HK-2 (cell line): Measurements from ENCODE around the gene CYP2S1.
"Not testable (repeated sequence)": the region's sequence is repeated elsewhere in the genome, so short reads cannot be mapped to it uniquely, and the experiment has no call there.

ENCODE experiments used
- DNase-seq: peaks from one replicate; pipeline ENCODE4 v3.0.0-alpha.2; 2018; ENCODE audit not compliant: unreplicated experiment

CYP2S1 gene, protein sequence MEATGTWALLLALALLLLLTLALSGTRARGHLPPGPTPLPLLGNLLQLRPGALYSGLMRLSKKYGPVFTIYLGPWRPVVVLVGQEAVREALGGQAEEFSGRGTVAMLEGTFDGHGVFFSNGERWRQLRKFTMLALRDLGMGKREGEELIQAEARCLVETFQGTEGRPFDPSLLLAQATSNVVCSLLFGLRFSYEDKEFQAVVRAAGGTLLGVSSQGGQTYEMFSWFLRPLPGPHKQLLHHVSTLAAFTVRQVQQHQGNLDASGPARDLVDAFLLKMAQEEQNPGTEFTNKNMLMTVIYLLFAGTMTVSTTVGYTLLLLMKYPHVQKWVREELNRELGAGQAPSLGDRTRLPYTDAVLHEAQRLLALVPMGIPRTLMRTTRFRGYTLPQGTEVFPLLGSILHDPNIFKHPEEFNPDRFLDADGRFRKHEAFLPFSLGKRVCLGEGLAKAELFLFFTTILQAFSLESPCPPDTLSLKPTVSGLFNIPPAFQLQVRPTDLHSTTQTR

DNA sequence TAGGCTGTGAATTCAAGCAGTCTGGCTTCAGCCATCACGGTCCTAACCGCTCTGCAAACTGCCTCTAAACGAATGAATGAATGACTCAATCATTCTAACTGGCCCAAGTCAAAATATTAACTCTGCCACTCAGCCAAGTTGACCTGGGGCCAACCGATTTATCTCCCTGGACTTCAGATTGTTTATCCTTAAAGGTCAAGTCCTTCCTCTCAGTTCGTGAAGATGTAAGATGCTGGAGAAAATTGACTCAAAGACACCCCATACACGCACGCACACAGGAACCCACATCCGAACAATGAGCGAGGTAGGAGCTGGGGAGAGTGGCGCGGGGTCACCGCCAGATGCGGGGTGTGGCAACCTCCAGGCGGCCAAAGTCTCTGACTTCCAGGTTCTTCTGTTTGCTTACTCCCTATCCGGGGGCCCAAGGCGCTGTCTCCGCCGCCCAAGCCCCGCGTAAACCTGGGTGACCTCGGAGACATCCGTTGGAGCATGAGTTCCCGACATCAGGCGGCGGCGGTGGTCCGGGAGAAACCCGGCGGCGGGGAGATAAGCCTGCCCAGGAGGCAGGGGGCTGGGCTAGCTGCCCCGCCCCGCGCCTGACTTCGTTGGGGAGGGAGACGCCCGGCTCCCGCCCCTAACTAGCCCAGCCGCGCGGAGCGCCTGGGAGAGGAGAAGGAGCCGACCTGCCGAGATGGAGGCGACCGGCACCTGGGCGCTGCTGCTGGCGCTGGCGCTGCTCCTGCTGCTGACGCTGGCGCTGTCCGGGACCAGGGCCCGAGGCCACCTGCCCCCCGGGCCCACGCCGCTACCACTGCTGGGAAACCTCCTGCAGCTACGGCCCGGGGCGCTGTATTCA, at the start of gene CYP2S1:
Gene CYP2S1, plus strand, starts transcription at position 646 of the 856 bp plus-strand sequence. Its CDS starts 46 bp downstream, at position 692.
- DNase-seq = peak; percentile 62

DNA sequence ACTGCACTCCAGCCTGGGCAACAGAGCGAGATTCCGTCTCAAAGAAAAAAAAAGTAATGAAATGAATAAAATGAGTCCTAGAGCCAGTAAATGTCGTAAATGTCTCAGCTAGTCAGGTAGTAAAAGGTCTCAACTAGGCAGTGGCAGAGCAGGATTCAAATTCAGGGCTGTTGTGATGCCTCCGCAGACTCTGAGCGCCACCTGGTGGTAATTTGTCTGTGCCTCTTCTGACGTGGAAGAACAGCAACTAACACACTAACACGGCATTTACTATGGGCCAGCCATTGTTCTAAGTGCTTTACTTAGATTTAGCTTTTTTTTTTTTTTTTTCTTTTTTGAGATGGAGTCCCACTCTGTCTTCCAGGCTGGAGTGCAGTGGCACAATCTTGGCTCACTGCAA, 48.6 kb upstream of the CYP2S1 start:
- DNase-seq = peak; percentile 68

DNA sequence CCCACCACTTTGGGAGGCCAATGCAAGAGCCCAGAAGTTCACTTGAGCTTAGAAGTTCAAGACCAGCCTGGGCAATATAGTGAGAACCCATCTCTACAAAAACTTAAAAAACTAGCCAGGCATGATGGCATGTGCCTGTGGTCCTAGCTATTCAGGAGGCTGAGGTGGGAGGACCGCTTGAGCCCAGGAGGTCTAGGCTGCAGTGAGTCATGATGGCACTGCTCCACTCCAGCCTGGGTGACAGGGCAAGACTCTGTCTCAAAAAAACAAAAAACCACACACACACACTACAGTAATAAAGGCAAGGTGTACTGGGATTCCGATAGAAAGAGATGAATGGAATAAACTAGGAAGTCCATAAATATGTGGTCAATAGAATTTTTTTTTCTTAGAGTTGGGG, 43.2 kb upstream of the CYP2S1 start:
- no peak for DNase-seq

DNA sequence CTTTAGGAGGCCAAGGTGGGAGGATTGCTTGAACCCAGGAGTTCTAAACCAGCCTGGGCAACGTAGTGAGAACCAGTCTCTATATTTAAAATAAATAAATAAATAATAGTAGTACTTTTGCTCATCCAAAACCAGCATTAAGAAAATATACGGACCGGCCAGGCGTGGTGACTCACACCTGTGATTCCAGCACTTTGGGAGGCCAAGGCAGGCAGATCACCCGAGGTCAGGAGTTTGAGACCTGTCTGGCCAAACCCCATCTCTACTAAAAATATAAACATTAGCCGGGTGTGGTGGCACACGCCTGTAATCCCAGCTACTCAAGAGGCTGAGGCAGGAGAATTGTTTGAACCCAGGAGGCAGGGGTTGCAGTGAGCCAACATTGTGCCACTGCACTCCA, 42.0 kb upstream of the CYP2S1 start:
- not testable (repeated sequence) for DNase-seq

DNA sequence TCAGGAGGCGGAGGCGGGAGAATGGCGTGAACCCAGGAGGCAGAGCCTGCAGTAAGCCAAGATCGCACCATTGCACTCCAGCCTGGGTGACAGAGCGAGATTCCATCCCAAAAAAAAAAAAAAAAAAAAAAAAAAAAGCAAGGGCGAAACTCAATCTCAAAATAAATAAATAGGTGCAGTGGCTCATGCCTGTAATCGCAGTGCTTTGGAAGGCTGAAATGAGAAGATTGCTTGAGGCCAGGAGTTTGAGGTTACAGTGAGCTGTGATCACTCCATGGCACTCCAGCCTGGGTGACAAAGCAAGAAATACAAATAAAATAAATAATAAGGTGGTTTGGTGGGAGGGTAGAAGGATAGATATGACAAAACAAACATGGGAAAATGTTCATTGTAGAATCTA, 39.0 kb upstream of the CYP2S1 start:
- DNase-seq = no peak

DNA sequence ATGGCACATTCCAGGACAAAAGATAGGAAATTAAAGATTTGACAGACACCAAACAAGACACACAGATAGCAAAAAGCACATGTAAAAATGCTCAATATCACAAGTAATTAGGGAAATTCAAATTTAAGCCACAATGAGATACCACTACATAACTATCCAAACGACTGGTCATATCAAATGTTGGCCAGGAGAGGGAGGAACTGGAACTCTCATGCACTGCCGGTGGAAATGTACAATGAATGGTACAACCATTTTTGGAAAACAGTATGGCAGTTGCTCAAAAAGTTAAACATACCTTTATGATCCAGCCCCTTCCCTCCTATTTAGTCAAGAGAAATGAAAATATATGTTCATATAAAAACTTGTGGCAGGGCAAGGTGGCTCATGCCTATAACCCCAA, 36.8 kb upstream of the CYP2S1 start:
- DNase-seq = no peak

DNA sequence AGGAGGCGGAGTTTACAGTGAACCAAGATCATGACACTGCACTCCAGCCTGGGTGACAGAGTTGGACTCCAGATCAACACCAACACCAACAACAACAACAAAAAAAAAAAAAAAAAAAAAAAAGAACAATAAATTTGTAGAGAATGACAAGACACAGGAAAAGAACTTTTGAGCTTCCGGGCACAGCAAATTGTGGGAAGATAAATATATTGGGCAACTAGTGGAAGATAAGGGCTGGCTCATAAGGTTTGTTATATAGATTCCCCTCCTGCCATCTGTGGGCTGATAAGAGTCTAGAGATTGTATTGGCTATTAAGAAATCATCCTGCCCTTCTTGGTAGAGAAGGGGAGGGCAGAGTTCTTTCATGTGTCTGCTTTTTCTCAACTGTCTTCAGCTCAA, 33.1 kb upstream of the CYP2S1 start:
- no peak for DNase-seq

DNA sequence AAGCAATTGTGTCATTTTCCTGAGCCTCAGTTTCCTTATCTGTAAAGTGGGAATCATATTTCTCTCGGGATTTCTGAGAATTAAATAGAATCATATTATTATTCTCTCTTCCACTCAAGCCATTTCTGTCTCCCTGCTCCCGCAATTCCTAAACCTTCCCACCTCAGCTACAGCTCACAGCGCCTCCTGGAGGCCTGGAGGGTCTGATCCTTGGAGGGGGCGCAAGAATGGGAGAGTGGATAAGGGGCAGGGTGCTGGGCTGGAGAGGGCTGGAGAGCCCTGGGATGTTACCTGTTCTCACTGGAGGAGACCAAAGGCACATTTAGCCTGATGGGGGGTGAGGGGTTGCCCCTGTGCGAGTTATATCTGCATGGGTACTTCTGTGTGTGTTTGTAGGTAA, 31.1 kb upstream of the CYP2S1 start:
- DNase-seq = no peak

DNA sequence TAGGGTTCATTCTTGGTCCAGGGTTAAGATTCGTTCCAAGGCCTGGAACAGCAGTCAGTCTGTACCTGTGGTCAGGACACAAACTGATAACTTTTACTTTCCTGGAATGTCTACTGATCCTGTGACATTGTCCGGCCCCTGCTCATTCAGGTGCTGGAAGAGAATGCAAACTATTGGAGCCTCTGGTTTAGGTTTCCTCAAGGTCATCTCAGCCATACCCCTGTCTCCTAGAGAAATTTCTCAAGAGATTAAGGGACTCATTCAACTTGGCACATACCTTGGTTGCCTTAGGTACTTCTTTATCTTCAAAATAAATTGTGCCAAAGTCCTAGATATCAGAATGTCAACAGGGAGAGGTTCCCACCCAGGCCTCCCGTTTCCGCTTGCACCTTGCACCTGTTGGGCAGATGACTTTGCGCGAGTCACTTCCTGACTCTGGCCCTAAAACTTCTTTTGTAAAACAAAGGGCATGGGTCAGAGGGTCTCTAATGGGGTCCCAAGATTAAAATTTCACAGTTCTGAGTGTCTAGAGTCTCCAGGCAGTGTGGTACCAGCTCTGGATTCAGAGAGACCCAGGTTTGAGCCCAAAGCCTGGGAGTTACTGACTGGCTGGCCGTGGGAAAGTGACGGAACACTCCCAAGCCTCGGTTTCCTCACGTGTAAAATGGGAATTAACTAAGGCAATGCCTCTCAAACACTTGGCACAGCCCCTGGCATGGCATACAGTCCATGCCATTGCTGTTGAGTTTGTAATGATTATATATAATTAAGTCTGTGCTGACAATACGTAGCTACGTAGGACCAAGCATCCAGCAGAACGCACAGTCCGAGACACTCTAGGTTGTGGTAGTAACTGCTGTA, 25.8 kb upstream of the CYP2S1 start:
- no peak for DNase-seq

DNA sequence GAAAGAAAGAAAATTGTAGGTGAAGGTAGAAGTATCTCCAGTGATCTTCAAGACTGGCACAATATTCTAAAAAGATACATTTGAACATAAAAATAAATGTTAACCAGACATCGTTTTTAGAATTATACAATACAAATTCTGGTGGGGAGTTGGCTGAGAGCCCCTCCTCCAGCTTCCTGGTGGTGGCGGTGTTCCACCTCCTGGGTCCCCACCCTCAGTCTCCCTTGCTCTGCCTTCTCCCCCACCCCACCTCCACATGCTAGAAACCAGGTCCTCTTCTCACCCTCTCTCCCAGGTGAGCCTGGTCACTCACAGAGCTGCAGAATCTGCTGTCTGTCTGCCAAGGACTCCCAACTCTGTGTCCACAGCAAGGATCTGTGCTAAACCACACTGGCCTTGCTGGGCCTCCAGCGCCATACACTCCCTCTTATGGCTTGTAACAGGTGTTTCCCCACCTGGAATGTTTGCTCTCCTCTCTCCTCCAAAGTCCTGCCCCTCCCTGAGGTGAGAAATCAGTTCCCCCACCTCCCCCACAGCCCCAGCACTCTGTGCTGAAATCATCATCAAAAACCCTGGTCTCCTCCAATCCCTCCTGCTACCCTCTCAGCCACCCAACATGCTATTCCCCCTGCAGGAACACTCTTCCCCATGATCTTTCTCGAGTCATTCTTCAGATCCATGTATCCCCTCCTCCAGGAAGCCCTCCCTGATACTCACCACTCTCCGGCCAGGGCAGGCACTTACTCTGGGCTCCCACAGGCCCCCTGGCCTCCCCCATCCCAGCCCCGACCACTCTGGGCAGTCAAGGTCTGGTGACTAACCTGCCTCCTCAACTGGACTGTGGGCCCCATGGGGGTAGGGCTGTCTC, 20.5 kb upstream of the CYP2S1 start:
- no peak for DNase-seq

DNA sequence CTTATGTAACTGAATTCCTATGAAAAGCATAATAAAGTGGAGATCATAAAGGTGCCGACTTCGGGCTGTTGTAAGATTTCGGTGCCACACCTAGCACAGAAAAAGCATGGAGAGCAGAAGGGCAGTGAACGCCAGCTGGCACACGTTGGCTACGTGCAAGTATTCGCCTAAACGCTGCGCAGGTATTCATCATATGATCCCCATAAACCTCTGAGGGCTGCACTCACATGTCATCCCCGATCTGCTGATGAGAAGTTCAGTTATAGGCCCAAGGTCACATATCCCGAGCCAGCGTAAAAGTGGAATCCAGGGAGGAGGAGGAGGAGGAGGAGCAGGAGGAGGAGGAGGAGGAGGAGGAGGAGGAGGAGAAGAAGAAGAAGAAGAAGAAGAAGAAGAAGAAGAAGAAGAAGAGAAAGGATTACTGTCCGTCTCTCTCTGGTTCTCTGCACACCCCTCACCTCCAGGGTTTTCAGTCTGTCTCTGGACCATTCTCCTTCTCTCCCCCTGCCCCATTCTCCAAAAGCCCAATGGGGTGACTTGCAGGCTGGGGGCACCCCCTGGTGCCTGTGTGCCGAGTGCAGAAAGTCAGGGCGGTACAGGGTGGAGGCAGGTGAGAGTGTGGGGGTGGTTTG, 18.6 kb upstream of the CYP2S1 start:
- no peak for DNase-seq

DNA sequence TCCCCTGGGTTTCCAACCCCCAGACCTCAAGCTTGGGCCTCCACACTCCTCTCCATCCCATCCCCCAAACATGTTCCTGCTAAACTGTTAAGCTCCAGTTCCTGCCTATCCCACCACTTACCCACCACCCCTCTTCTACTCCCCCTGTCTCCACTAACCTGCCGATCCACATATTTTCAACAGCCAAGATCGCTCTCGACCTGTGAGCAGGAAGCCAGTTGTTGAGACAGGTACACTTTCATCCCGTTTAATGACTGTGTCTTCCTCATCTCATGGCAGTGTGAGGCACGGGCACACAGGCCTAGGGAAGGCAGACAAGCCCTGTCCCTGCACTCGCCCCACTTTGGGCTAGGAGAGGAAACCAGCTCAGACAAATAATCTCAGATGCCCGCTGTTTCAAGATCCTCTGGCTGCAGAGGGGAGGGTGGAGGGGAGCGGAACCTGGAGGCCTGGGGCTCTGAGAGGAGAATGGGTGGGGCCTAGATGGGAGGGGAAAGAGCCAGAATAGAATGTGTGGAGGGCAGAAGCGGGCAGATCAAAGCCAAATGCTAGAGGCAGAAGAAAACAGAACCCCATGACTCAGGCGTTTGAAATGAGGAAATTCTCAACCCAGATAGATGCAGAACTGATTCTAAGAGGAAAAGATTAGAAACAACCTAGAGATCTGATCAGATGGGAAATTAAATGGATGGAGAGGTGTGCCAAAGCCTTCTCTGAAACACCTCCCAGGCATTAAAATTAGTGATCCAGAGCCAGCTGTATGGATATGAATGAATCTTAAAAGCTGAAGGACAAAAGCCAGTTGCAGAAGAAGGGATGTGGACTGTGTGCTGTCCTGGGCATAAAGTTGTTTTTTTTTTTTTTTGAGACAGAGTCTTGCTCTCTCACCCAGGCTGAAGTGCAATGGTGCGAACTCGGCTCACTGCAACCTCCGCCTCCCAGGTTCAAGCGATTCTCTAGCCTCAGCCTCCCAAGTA, 16.9 kb upstream of the CYP2S1 start:
- peak; percentile 69 for DNase-seq

DNA sequence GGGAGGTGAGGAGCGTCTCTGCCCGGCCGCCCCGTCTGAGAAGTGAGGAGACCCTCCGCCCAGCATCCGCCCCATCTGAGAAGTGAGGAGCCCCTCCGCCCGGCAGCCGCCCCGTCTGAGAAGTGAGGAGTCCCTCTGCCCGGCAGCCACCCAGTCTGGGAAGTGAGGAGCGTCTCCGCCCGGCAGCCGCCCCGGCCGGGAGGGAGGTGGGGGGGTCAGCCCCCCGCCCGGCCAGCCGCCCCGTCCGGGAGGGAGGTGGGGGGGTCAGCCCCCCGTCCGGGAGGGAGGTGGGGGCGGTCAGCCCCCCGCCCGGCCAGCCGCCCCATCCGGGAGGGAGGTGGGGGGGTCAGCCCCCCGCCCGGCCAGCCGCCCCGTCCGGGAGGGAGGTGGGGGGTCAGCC, 12.8 kb upstream of the CYP2S1 start:
- not testable (repeated sequence) for DNase-seq

DNA sequence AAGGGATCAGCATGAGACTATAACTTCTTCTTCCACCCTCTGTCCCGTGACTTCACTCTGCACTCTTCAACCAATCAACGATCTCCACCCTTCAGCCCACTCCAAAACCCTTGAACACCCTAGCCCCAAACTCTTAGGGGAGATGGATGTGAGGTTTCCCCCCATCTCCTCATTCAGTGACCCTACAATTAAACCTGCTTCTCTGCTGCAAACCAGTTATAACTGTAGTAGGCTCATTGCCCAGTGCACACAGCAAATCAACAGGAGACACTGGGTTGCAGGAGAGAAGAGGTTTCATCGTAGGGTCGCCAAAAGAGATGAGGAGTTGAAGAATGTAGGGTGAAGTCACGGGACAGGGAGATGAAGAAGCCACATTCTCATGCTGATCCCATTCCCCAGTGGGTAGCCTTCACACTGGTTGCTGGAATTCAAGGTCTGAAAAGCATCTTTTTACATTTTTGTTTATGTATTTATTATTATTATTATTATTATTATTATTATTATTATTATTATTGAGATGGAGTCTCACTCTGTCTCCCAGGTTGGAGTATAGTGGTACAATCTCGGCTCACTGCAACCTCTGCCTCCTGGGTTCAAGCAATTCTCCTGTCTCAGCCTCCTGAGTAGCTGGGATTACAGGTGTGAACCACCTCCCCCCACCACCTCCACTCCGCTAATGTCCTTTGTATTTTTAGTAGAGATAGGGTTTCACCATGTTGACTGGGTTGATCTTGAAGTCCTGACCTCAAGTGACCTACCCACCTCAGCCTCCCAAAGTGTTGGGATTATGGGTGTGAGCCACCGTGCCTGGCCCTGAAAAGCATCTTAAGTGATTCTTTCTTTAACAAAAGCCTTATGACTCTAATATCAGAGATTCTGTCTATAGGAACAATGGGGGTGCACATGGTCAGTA, 5.8 kb upstream of the CYP2S1 start:
- no peak for DNase-seq

DNA sequence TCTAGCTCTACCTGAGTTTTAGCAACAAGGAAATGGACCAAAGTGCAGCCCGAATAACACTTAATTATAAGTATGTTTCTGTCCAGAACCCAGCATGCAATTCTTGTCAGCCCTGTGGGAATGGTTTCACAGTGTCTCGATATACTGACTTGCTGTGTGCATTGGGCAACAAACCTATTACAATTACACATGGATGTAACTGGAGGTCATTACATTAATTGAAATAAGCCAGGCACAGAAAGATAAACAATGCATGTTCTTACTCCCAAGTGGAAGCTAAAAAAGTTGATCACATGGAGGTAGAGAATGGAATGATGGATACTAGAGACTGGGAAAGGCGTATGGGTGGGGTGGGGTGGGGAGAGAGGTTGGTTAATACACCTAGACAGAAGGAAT, 5.1 kb upstream of the CYP2S1 start:
- DNase-seq = no peak

DNA sequence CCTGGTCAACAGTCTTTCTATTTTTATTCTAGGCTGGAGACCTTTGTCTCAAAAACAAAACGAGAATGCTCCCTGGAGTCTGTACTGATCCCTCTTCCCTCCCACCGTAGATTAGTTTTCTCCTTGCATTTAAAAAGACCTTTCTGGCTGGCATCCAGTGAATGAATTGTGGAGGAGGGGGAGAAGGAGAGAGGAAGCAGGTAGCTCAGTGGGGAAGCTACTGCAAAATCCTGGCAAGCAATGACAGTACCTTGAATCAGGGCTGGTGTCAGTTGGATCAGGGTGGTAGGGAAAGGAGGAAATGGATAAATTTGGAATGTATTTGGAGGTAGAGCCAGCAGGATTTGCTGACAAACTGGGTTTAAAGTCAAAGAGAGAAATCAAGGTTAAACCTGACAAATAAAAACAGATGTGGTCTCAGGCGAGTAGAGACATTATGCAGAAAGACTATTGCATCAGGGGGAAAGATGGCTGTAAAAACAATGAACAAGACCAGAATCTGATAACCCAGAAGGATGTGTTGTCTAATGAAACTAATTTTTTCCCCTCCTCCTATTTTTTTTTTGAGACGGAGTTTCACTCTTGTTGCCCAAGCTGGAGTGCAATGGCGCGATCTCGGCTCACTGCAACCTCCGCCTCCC, 3.5 kb upstream of the CYP2S1 start:
- DNase-seq = no peak

DNA sequence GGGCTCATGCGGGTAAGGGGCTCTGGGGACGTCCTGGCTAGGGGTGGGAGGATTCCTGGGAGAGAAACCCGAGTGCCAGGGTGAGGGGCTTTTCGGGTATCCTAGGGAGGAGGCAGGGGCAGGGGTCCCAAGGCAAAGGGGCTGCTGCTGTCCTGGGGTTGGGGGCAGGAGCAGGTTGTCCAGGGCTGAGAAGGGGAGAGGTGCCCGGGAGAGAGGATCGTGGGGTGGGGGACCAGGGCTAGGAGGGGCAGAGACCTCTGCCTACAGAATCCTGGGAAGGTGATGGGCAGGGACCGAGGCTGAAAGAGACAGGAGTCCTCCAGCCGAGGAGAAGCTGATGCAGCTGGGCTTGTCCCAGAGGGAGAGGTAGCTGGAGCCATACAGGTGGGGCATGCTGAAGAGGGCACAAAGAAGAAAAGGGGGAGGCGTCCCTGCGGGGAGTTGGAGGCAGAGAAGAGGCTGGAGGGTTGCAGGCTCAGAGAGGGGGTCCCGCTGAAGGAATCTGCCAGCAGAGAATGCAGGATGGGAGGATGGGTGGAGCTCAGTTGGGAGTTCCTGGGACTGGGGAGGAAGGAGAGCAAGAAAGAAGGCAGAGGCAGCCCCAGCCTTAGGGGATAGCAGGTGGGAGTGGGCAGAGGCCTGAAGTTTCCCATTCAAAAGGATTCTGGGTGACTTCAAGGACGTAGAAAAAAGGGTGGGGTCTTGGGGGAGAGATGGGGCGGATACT, 574 bp downstream of the CYP2S1 start:
- DNase-seq = no peak
